OCI-LY7 (cell line): ENCODE data around the gene CCDC81. TPM values are rescaled to one million over a fixed set of nuclear protein-coding genes. Genes with fewer than 3 reads are reported as not detected.
"Not testable (repeated sequence)": the region's sequence is repeated elsewhere in the genome, so short reads cannot be mapped to it uniquely, and the experiment has no call there.

Experiments
- BruUV-seq: library from RNA; stranded (reverse); fragments of 400-500 nt; replicated peaks from 2 replicates; lab custom pipeline; 2021; lab: Mats Ljungman, UMichigan
- CTCF ChIA-PET: fragments of 300-600 bp; sonication (Branson Sonifier 250); formaldehyde crosslinking; loops from one replicate; lab custom pipeline; 2022; ENCODE audit warnings: antibody characterized with exemption; ENCODE audit not compliant: unreplicated experiment; lab: Charles Lee
- POLR2A ChIA-PET: fragments of 300-600 bp; sonication (Branson Sonifier 250); formaldehyde crosslinking; loops from one replicate; lab custom pipeline; 2022; ENCODE audit warnings: antibody characterized with exemption; lab: Charles Lee
- DNase-seq: peaks from one replicate; pipeline ENCODE4 v3.0.0-alpha.2; 2015; ENCODE audit warnings: low spot score
- H2AFZ ChIP-seq: fragments of 200-600 bp; sonication (generic), shearing (Covaris generic); 2 replicates; pipeline ENCODE4 v1.6.1; 2014; ENCODE audit warnings: mild to moderate bottlenecking, antibody characterized with exemption, low read length, moderate library complexity
- H3K27ac ChIP-seq: fragments of 200-600 bp; sonication (generic); 2 replicates; pipeline ENCODE4 v1.5.1; 2014; ENCODE audit warnings: mixed run types, low read depth, mild to moderate bottlenecking, moderate library complexity, low read length, inconsistent platforms; ENCODE audit not compliant: poor library complexity, severe bottlenecking
- H3K36me3 ChIP-seq: fragments of 200-600 bp; sonication (generic); 2 replicates; pipeline ENCODE4 v1.6.1; 2014; ENCODE audit warnings: mild to moderate bottlenecking, antibody characterized with exemption, low read length, moderate library complexity, mixed read lengths; ENCODE audit not compliant: insufficient read depth
- H3K4me1 ChIP-seq: fragments of 200-600 bp; sonication (generic); 2 replicates; pipeline ENCODE4 v1.5.1; 2014; ENCODE audit warnings: mild to moderate bottlenecking, low read length; ENCODE audit not compliant: insufficient read depth, poor library complexity, severe bottlenecking
- H3K4me2 ChIP-seq: fragments of 200-600 bp; sonication (generic); 2 replicates; pipeline ENCODE4 v1.6.1; 2014; ENCODE audit warnings: mild to moderate bottlenecking, low read length
- H3K4me3 ChIP-seq: fragments of 200-600 bp; sonication (generic); 2 replicates; pipeline ENCODE4 v1.5.1; 2014; ENCODE audit warnings: mild to moderate bottlenecking, low read depth, low read length; ENCODE audit not compliant: poor library complexity, severe bottlenecking
- H3K79me2 ChIP-seq: fragments of 200-600 bp; sonication (generic); 2 replicates; pipeline ENCODE4 v1.6.1; 2016; ENCODE audit warnings: low read depth, mild to moderate bottlenecking, low read length, moderate library complexity, mixed read lengths; ENCODE audit not compliant: insufficient read depth
- H3K9me2 ChIP-seq: fragments of 200-600 bp; sonication (generic); 2 replicates; pipeline ENCODE4 v1.6.1; 2016; ENCODE audit warnings: mild to moderate bottlenecking, low read length, mixed read lengths; ENCODE audit not compliant: insufficient read depth
- H3K9me3 ChIP-seq: fragments of 200-600 bp; sonication (generic); 2 replicates; pipeline ENCODE4 v1.6.1; 2014; ENCODE audit warnings: mild to moderate bottlenecking, mixed run types, low read length, mixed read lengths
- H4K20me1 ChIP-seq: fragments of 200-600 bp; sonication (generic); 2 replicates; pipeline ENCODE4 v1.6.1; 2014; ENCODE audit warnings: mild to moderate bottlenecking, antibody characterized with exemption, low read length, moderate library complexity, mixed read lengths; ENCODE audit not compliant: insufficient read depth
- CTCF ChIP-seq: fragments of 200-600 bp; sonication (generic); conservative IDR thresholded peaks from 2 replicates; pipeline ENCODE4 v1.5.1; 2014; ENCODE audit warnings: mild to moderate bottlenecking, antibody characterized with exemption, low read length, moderate library complexity, mixed read lengths
- EZH2phosphoT487 ChIP-seq: fragments of 200-600 bp; sonication (generic); IDR thresholded peaks from 2 replicates; pipeline ENCODE4 v1.6.1; 2018; ENCODE audit warnings: low read depth, borderline replicate concordance, mild to moderate bottlenecking, mixed run types, antibody characterized with exemption, low read length, moderate library complexity, mixed read lengths
- intact Hi-C: fragments of 100-400 bp; cut with micrococcal nuclease; formaldehyde crosslinking; loops from one replicate; pipeline ENCODE4 v1.10.0; 2022; ENCODE audit not compliant: unreplicated experiment
- total RNA-seq, 2 experiments: library from RNA; depleted of rRNA in 1 of 2; stranded (reverse); fragments of >200 nt in 1 of 2; shearing (Covaris generic) in 1 of 2; gene quantifications; 2 replicates each; pipeline ENCODE4 v1.2.3, GENCODE V29; 2014 to 2022

Gene CCDC81
- total RNA-seq, 2 experiments from 2014 or later: 0.41 to 1.0 TPM

DNA sequence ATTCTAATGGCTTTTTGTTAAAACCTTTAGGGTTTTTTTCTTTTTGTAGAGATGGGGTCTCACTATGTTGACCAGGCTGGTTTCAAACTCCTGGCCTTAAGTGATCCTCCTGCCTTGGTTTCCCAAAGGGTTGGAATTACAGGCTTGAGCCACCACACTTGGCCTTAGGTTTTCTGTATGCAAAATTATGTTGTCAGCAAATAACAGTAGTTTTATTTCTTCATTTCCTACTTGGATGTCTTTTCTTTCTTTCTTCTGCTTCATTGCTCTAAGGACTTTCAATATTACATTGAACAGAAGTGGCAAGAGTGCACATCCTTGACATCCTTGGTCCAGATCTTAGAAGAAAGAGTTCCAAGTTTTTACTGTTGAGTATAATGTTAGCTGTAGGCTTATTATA lies 52.8 kb downstream of the CCDC81 start:
- Histone ChIP-seq H4K20me1 (no peaks in the 10 kb centered on the region), H3K27ac (no peak overlapping the region), H3K9me2 (no peaks in the 10 kb centered on the region), H3K4me1 (no peaks in the 10 kb centered on the region), H3K4me2 (no peak overlapping the region), H3K9me3 (no peaks in the 10 kb centered on the region), H3K36me3 (no peaks in the 10 kb centered on the region), H3K4me3 (no peak overlapping the region), H2AFZ (no peak overlapping the region), H3K79me2 (no peaks in the 10 kb centered on the region)
- CTCF ChIA-PET: no interaction called here
- POLR2A ChIA-PET: no interaction called here
- intact Hi-C loops: no loop called here
- TF ChIP-seq EZH2phosphoT487 (no peak), CTCF (no peak)
- DNase-seq: no peak
- no TSS peak for BruUV-seq

DNA sequence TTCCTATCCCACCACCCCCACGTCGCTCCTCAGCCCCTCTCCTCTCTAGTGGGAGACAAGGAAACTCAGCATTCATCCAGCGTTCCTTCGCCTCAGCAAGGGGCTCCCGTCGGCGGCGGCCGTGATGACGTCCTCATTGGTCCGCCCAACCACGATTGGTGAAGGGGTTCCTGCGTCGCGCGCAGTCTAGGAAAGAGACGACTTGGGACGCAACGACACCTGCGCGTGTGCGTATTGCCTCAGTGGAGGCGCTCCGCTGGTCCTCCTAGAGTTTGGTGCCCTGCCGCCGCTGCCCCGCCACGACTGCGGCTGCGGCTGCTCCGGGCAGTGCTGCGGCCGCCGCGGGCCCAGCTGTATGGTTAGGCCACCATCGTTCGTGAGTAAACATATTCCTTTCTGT lies 56.6 kb downstream of the CCDC81 start:
- no peaks in the 10 kb centered on the region for H3K9me2 ChIP-seq
- no peaks in the 10 kb centered on the region for H3K9me3 ChIP-seq
- no peaks in the 10 kb centered on the region for H4K20me1 ChIP-seq
- no TSS peak for BruUV-seq
- no peaks in the 10 kb centered on the region for H3K36me3 ChIP-seq
- ChIA-PET POLR2A (interaction anchor here (0.7 kb wide), 1 partner anchor 693 kb away, joined by 3 read pairs; no protein-coding TSS in a partner anchor), CTCF (no interaction called here)
- H3K79me2 ChIP-seq: no peaks in the 10 kb centered on the region
- no peak overlapping the region for H3K27ac ChIP-seq
- DNase-seq: no peak
- H2AFZ ChIP-seq: no peak overlapping the region
- H3K4me3 ChIP-seq: no peak overlapping the region
- intact Hi-C loops: no loop called here
- no peak for TF ChIP-seq EZH2phosphoT487
- no peaks in the 10 kb centered on the region for H3K4me1 ChIP-seq
- H3K4me2 ChIP-seq: no peak overlapping the region

- H3K9me2 ChIP-seq, intact Hi-C loops, H3K4me1 ChIP-seq, H4K20me1 ChIP-seq, H3K4me3 ChIP-seq, H3K4me2 ChIP-seq, BruUV-seq, POLR2A ChIA-PET, H3K36me3 ChIP-seq, H2AFZ ChIP-seq, H3K9me3 ChIP-seq, CTCF ChIA-PET, H3K27ac ChIP-seq, H3K79me2 ChIP-seq, DNase-seq: not testable (repeated sequence)
Measured at GRCh38 chr11:86433361-86434095, 58.8 kb downstream of the CCDC81 start.
